NOMO-1 (cell line): ENCODE results near the gene MMP12.
"Not testable (repeated sequence)": the region's sequence is repeated elsewhere in the genome, so short reads cannot be mapped to it uniquely, and the experiment has no call there.

Experiments used
- DNase-seq, 2 experiments: peaks; one replicate each; lab custom pipeline; 2025; ENCODE audit not compliant: unreplicated experiment in 2 of 2; lab: John Stamatoyannopoulos, UW

The MMP12 gene

DNA sequence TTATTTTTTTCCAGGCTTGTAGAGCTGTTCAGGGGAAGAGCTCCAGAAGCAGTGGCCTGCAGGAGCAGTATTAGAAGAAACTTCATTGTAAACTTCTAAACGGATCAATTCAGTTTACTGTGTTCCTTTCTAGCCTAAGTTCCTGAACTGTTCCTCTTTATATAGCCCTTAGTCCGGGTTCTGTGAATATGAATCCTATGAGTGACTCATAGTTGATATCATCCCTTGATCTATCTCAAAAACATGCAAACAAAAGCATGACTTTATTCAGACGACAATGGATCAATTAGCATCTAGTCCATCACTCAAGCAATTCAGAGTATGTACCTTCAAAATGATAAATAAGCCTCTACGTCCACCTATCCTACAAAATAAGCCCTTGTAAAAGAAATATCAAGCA lies at the start of gene MMP12:
Gene MMP12, minus strand, starts transcription at position 131 of the 400 bp plus-strand sequence. Its CDS starts 45 bp downstream, at position 86.
- DNase-seq, result no peak

DNA sequence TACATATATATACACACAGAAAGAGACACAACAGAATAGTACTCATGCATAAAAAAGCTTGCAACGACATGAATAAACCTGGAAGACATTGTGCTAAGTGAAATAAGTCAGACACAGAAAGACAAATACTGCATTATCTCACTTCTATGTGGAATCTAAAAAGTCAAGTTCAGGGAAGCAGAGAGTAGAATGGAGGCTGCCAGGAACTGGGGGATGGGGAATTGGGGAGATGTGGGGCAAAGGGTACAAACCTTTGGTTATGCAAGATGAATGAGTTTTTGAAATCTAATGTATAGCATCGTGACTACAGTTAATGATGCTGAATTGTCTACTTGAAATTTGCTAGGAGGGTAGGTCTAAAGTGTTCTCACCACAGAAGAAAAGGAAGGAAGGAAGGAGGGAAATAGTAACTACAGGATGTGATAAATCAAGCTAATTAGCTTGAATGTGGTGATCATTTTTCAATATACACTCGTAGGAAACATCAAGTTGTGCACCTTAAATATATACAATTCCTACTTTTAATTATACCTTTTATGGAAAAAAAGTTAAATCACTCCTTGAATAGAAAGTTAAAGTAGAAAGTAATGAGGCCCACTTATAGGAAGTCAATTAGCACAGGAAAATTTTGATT lies 46.9 kb upstream of the MMP12 start:
- DNase-seq, result peak; percentile 56 to 60

DNA sequence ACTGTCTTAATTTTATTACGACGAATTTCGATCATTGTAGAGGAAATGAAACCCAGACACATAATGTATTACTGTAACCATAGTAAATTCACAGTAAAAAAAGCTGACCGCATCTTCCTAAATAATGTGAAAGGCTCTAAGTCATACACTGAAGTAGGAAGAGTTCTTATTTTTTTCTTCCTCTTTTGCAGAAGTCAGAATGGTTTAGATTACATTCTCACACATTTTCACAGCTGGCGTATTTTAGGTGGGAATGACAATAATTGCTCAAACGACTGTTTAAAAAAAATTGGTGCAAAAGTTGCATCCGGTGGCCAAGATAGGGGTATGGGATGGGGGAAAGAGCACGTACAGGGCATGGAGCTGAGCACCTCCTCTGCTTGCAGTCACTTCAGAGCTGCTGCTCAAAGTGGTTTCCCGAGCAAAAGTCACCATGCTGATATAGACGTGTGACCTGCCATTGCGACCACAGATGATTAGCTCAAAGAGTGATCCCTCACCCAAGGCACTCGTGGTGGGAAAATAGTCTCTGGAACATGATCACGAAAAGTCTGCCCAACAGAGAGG lies 45.4 kb upstream of the MMP12 start:
- peak; percentile 78 to 99 for DNase-seq

DNA sequence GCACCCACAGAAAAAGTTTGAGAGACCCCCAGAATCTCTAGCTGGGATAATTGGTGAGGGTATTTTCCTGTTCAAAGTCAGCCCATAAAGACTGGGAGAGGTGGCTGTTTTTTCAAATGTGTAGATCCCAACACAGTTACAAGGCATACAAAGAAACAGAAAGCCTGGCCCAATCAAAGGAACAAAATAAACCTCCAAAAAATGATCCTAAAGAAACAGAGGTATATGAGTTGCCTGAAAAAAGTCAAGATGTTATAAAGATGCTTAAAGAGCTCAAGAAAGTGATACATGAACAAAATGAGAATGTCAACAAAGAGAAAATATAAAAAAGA lies 40.2 kb upstream of the MMP12 start:
- no peak for DNase-seq

DNA sequence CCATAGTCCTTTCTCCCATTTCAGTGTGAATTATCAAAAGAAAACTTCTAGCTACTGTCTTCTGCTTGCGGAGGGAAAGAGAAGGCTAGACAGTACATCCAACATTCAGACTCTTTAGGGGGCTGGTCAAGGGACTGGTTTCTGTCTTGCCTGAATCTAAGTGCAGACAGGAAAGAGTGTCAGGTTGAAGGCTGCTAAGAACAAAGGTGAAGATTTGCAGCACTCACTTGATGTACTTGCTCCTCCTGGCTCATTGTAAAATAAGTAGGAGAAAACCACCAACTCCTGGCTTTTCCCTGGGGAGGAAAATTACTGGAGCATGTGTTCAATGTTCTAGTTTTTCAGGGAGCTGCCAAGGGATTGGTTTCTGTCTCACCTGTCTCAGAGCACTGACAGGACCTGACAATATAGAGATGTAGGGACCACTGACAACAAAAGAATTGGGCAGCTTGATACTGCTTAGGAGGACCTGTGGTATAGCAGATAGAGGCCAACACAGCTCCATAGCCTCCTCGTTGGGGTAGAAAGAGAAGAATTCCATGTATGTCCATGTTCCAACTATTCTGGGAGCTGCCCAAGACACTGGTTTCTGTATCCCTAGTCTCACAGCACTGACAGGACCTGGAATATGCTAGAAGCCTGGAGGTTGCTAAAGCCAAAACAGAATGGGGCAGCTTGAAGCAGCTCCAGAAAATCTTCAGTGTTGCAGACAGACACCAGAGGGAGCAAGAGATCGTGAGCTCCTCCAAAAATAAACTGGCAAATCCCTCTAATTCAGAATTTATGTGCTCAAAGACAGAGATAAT lies 39.7 kb upstream of the MMP12 start:
- DNase-seq, result peak; percentile 38 to 49

DNA sequence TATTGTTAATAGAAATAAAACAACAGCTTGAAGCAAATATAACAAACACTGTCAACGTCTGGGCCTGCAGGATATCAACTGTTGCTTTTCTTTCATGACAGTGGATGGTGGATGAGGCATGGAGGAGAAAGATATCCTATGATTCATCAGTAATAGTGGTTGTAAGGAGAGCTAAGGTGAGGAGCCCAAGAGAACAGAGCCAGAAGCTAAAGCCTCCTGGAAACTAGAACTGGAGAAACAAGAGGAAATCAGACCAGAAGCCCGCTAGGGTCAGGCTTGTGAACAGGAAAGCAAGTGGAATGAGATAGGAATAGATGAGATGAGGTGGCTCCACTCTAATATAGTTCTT lies 37.7 kb upstream of the MMP12 start:
- no peak for DNase-seq

DNA sequence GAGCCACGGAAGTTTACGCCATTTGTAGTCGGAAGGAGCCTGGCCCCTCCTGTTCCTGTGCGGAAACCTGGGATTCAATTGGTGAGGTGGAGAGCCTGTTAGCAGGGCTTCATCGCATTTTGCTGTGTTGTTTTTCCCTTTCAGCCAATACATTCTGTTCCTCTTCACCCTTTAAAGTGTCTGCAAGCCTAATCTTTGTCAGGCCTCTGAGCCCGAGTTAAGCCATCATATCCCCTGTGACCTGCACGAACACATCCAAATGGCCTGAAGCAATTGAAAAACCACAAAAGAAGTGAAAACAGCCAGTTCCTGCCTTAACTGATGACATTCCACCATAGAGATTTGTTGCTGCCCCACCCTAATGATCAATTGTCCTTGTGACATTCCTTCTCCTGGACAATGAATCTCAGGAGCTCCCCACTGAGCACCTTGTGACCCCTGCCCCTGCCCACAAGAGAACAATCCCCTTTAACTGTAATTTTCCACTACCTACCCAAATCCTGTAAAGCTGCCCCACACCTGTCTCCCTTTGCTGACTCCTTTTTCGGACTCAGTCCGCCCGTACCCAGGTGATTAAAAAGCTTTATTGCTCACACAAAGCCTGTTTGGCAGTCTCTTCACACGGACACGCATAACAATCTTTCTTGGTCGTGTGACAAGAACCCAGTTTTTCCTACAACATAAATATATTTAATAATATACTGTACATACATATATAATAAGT lies 37.1 kb upstream of the MMP12 start:
- no peak for DNase-seq

DNA sequence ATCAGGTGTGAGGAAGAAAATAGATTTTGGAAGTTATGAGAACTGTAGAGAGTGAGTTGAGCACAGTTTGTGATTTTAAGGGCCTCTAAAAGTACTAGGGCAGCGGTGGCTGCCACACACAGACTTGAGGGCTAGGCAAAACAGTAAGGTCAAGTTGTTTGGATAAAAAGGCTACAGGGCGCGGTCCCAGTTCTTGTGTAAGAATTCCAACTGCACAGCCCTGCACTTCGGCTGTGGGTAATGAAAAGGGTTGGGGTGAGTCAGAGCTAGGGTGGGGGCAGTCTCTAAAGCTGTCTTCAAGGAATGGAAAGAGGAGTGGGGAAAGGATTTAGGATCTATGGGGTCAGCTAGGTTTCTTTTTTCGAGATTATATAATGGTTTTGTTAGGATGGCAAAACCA lies 31.1 kb upstream of the MMP12 start:
- not testable (repeated sequence) for DNase-seq

DNA sequence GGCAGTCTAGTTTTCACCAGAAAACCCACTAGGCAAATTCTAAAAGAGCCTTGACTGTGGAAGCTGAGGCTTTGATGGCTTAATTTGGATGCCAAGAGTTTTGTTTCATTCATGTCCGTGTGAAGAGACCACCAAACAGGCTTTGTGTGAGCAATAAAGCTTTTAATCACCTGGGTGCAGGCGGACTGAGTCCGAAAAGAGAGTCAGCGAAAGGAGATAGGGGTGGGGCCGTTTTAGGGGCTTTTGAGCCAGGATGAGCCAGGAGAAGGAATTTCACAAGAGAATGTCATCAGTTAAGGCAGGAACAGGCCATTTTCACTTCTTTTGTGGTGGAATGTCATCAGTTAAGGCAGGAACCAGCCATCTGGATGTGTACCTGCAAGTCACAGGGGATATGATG lies 29.1 kb upstream of the MMP12 start:
- DNase-seq, result not testable (repeated sequence)

DNA sequence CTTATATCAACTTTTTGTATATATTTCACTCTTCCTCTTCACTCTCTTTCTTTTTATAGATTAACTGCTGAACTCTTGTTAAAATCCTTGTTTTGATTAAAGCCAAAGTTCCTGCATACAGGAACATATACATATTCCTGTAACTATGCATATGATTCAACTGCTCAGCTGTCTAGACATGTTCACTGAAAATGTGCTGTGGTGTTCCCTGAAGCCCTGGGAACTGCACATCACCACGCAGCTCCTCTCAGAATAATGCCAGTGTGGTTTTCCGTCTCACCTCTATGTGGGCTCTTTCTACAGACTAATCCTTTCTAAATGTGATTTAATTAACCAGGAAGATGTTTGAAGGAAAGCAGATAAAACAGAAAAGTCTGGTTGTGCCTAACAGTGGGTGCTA lies 25.6 kb upstream of the MMP12 start:
- no peak for DNase-seq

DNA sequence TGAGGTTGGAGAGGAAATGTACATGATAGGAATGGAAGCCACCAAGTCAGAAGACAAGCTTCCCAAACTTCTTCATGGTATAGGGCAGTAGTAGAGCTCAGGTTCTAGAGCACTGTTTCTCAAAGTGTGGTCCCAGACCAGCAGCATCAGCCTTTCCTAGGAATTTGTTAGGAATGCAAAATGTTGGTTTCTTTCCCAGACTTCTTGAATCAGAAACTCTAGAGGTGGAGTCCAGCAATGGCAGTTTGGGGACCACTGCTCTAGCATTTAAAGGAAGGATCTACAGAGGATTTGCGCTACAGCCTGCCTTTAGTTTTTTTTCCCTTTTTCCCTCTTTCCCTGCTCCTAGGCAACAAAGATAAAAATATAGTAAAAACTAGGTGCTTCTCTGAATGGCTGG lies 17.0 kb upstream of the MMP12 start:
- no peak for DNase-seq

DNA sequence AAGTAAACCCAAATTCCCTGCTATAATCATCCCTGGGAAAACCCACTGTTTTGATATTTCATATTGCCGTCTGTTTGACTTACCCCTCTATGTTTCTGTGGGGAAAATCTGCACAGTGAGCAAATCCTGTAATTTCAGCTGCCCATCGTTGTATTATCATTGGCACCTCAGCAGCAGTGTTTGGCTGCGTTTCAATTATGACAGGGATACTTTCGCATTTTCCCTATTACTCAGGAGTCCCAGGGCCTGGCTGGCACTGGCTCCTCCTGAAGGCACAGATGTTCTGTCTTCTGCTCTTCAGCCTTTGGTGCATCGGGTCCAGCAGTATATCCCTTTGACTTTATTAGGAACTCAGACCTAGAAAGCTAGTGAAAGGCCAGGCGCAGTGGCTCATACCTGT lies 12.2 kb upstream of the MMP12 start:
- no peak for DNase-seq

DNA sequence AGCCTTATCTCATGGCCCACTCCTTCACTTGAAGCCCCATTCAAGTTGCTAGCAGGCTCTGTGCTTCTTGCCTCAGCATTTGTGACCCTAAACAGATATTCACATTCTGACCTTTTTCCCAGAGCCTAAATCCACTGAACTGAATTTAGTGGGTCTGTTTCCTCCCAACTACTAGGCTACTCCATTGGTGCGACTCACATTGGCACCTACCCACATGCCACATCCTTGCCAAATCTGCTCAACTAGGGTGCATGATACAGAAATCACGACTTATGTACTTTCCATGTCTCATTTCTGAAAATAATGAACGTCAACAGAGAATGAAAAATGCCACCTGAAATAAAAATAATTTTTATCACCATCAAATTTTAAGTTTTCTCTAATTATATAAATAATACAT lies 8.4 kb upstream of the MMP12 start:
- no peak for DNase-seq

DNA sequence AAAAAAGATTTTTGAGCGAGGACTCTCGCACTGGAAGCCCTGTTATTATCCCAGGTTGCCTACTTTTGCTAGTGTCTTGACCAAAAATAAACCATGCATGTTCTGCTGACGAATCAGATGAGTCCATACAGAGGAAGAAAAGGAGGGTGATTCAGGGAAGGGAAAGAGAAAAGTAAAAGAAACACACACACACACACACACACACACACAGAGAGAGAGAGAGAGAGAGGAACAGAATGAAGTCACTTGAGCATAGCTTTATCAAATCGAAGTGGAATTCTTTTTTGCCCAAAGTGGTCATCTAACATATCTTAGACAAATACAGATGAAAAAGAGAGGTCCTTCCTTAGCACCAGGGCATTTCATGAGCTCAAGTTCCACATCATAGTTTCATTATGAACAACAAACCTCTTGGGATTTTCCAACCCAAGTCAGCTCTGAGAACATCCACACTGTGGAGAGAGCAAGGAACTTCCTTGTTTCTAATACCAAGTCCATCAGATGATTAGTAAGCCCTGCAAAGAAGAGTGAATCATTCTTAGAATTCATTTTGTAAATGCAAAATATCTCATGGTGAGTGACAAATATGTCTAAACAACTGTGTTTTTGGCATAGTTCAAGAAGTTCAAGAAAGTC lies 7.7 kb upstream of the MMP12 start:
- no peak for DNase-seq

DNA sequence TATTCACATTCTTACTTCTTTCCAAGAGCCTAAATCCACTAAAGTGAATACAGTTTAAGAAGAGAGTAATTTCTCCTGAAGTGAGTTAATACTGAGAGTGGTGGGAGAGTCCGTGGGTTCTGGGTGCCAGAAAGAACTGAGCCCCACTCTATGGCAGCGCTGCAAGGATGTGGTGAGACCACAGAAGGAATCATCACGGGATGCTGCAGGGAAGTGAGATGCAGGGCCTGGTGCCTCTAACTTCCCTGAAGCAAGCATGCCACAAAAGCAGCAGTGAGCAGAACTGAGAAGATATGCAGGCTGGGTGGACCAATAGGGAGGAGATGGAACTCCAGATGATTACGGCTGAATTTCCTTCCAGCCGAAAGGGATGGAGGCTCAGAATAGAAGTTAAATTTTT lies 5.0 kb upstream of the MMP12 start:
- DNase-seq, result no peak

DNA sequence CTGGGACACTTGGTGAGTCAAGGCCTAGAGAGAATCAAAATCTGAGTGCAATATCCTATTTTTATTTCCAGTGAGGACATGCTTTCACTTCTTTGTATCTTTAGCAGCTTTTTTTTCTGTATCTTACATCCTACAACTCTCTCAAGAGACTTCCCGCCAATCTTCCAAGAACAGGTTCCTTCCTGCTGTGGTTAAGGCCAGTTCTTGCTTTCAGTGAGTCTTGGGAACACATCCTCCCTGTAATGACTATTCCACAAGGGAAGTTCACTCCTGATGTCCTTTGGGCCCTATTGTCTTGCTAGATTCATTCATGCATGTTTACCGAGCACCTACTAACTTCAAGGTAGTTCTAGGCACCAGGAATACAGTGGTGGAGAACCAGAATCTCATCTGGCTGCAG lies 3.8 kb upstream of the MMP12 start:
- DNase-seq, result no peak

DNA sequence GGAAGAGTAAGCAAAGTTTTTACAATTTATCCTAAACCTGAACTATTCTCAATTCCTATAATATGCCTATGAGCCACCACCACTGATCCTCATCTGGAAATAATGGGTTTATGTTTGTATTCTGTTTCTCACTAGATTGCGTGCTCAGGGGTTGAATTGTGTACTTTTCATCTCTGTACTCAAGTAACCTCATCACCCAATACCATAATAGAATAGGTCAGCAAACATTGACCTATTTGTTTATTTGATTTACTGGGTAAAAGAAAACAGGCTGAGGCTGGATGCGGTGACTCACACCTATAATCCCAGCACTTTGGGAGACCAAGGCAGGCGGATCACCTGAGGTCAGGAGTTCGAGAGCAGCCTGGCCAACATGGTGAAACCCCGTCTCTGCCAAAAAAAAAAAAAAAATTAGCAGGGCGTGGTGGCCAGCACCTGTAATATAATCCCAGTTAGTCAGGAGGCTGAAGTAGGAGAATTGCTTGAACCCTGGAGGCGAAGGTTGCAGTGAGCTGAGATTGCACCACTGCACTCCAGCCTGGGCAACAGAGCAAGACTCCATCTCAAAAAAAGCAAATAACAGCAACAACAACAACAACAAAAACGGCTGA lies 5.3 kb downstream of the MMP12 start:
- not testable (repeated sequence) for DNase-seq

DNA sequence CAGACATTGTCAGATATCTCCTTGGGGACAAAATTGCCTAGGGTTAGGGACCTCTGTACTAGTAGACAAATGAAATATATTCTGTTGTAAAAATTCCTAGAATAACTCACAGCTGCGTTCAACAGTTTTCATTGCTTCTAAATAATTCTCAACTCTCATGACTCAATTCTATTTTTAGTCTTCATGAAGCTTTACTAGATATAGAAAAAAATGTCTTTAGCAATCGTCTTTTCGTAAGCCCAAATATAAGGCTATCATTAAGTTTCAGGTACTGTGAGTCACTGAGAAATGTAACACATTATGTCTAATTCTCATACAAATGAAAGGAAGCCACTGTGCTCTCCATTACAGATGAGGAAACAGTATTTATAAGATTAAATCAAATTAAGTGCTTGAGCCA lies 6.4 kb downstream of the MMP12 start:
- no peak for DNase-seq

DNA sequence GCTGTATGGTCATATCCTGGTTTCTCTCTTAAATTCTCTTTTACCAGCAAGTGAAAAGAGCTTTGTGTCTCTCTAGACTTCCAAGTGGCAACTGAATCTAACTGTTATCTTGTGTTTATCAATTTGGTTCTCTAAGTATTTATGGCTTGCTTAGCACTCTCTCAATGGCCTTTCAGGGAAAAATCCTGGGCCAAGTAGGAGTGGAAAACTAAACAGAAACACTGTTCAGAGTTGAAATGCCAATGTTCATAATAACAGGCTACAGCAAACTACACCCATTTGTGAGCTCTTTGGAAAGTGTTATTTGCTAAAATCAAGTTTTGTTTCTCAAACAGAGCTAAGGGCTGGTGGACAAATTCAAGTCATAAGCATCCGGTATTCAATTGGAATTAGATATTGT lies 10.1 kb downstream of the MMP12 start:
- no peak for DNase-seq

DNA sequence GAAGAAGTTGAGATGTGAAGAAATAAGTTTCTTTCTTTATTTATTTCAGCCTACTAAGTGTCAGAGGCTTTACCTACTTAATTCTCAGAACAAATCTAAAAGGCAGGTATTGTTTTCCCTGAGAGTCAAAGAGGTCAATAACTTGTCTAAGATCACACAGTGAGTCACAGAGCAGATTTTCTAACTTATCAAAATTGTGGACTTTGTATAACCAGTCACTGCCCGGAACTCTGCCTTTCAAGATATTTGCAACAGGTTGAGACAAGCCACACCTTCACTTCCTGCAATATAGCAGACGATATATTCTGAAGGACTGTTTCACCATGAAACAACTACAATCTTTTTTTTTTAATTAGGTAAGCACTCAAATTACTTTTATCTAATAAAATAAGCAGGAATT lies 20.8 kb downstream of the MMP12 start:
- DNase-seq, result no peak

DNA sequence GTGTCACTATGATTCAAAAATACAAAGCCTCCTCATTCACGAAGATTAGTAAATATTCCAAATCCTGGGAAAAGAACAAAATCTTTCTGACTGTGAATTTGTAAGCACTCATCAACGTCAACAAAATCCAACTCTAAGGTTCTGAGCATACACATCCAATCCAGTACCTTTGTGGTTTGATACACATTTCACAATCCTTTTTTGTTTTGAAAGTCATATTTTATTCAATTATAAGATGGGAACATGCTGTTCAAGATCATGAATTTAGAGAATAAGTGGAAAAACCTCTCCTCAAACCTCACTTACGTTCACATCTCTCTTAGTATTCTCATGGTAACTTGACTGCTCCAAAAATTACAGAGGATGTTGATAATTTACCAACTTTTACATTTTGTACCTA lies 21.7 kb downstream of the MMP12 start:
- no peak for DNase-seq
